ENCODE measurements around the gene PRR23C.
"Not testable (repeated sequence)": the region's sequence is repeated elsewhere in the genome, so short reads cannot be mapped to it uniquely, and the experiment has no call there.

Gene PRR23C

GRCh38 chr3:139032326-139033002 is 12.2 kb downstream of the PRR23C start:
- Histone ChIP-seq H3K4me3 (ENCODE audit: low read depth in 1 of 2, low read length in 1 of 2) (no peak overlapping the region), H3K27ac (no peak overlapping the region), H3K36me3 (no peaks in the 10 kb centered on the region), H3K9me3 (no peaks in the 10 kb centered on the region), H3K4me1 (ENCODE audit: control insufficient read depth in 1 of 2, insufficient read depth in 1 of 2, low read depth in 1 of 2, low read length in 1 of 2) (no peaks in the 10 kb centered on the region), H3K27me3 (no peaks in the 10 kb centered on the region)
- TF ChIP-seq, protein P1, sequence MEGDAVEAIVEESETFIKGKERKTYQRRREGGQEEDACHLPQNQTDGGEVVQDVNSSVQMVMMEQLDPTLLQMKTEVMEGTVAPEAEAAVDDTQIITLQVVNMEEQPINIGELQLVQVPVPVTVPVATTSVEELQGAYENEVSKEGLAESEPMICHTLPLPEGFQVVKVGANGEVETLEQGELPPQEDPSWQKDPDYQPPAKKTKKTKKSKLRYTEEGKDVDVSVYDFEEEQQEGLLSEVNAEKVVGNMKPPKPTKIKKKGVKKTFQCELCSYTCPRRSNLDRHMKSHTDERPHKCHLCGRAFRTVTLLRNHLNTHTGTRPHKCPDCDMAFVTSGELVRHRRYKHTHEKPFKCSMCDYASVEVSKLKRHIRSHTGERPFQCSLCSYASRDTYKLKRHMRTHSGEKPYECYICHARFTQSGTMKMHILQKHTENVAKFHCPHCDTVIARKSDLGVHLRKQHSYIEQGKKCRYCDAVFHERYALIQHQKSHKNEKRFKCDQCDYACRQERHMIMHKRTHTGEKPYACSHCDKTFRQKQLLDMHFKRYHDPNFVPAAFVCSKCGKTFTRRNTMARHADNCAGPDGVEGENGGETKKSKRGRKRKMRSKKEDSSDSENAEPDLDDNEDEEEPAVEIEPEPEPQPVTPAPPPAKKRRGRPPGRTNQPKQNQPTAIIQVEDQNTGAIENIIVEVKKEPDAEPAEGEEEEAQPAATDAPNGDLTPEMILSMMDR (IDR thresholded peaks at IDR 0.05), result no peak

DNA sequence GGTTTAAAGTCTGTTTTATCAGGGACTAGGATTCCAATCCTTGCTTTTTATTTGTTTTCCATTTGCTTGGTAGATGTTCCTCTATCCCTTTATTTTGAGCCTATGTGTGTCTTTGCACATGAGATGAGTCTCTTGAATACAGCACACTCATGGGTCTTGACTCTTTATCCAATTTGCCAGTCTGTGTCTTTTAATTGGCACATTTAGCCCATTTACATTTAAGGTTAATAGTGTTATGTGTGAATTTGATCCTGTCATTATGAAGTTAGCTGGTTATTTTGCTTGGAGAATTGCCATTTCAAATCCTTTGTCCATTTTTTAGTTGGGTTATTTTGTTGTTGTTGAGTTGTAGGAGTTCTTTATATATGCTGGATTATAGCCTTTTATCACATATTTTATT is 14.1 kb downstream of the PRR23C start:
- H3K27me3 ChIP-seq; H3K9me3 ChIP-seq; H3K27ac ChIP-seq; H3K36me3 ChIP-seq; H3K4me3 ChIP-seq (ENCODE audit: low read depth in 1 of 2, low read length in 1 of 2); H3K4me1 ChIP-seq (ENCODE audit: control insufficient read depth in 1 of 2, insufficient read depth in 1 of 2, low read depth in 1 of 2, low read length in 1 of 2): not testable (repeated sequence)

GRCh38 chr3:139024968-139025367 is 19.7 kb downstream of the PRR23C start:
- H3K27me3 ChIP-seq, result peaks cover 11% of the 10 kb centered on the region
- H3K27ac ChIP-seq, result no peak overlapping the region
- TF ChIP-seq, protein P1 (IDR thresholded peaks at IDR 0.05), result no peak
- H3K9me3 ChIP-seq, result peaks cover 2% of the 10 kb centered on the region
- H3K36me3 ChIP-seq, result no peaks in the 10 kb centered on the region
- no peak overlapping the region for H3K4me3 ChIP-seq (ENCODE audit: low read depth in 1 of 2, low read length in 1 of 2)
- no peaks in the 10 kb centered on the region for H3K4me1 ChIP-seq (ENCODE audit: control insufficient read depth in 1 of 2, insufficient read depth in 1 of 2, low read depth in 1 of 2, low read length in 1 of 2)

- Histone ChIP-seq H3K4me1 (ENCODE audit: control insufficient read depth in 1 of 2, insufficient read depth in 1 of 2, low read depth in 1 of 2, low read length in 1 of 2) (no peaks in the 10 kb centered on the region), H3K36me3 (no peaks in the 10 kb centered on the region), H3K27ac (no peak within 1 kb of the TSS), H3K4me3 (ENCODE audit: low read depth in 1 of 2, low read length in 1 of 2) (no peak within 1 kb of the TSS), H3K27me3 (peaks cover 21% of the 10 kb centered on the region), H3K9me3 (peaks cover 2% of the 10 kb centered on the region)
- TF ChIP-seq, protein P1 (IDR thresholded peaks at IDR 0.05), result no peak
These were observed 23.8 kb downstream of the PRR23C start, which contains the start of gene PRR23B for GRCh38 chr3:139020868-139021234. Gene PRR23B (minus strand): TSS chr3:139020926. CDS start chr3:139020661, 265 bp downstream.

DNA sequence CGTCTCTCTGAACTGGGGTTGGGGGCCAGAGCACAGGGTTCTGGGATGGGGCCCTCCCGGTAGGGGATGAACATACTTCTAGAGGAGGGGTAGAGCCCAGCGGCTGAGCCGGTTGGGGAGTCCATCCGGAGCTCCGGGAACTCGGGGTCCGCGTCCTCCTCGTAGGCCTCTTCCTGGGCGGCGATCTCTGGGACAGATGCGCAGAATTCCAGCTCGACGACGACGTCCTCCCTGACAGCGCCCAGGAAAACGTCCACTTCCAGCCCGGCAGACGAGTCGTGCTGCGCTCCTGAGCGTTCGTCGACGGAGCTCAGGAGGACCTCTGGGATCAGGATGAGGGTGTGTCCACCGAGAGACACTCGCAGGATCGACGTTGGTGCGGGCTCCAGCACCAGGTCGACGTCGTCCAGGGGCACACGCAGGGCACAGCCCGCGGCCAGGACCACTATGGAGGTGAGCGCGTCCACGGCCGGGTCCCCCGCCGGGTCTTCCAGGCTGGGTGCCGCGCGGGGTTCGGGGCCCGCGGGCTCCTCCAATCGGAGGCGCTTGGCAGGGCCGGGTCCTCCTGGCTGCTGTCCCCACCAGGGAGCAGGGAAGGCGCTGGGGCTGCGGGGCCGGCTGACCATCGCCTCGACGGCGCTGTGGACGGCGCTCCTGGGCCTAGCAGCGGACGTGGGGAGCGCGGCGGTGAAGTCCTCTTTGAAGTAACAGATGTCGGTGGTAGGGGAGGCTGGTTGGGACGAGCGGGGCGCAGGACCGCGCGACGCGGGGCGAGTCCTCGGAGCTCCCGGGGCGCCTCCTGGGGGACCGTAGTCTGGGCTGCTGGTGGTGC is 24.4 kb downstream of the PRR23C start:
- TF ChIP-seq, protein P1 (IDR thresholded peaks at IDR 0.05), result no peak
- no peaks in the 10 kb centered on the region for H3K36me3 ChIP-seq
- peaks cover 21% of the 10 kb centered on the region for H3K27me3 ChIP-seq
- no peak overlapping the region for H3K4me3 ChIP-seq (ENCODE audit: low read depth in 1 of 2, low read length in 1 of 2)
- H3K9me3 ChIP-seq, result peaks cover 2% of the 10 kb centered on the region
- H3K27ac ChIP-seq, result no peak overlapping the region
- H3K4me1 ChIP-seq (ENCODE audit: control insufficient read depth in 1 of 2, insufficient read depth in 1 of 2, low read depth in 1 of 2, low read length in 1 of 2), result no peaks in the 10 kb centered on the region

Data from neutrophil (primary cell).